Prostate gland (tissue), 2 donors: Measurements from ENCODE around the gene LRCH4.

Source experiments
- CTCF ChIP-seq, 4 experiments: fragments of 200-600 bp in 2 of 4; fragments of 450-650 bp in 2 of 4; sonication (generic) in 2 of 4; IDR thresholded peaks; 1 replicate in 3 of 4; 2 replicates in 1 of 4; pipeline ENCODE4 v1.5.1; 2016 to 2019; ENCODE audit warnings: antibody characterized with exemption in 4 of 4, mild to moderate bottlenecking in 2 of 4, moderate library complexity in 2 of 4
- POLR2A ChIP-seq: fragments of 450-650 bp; IDR thresholded peaks from one replicate; pipeline ENCODE4 v1.6.1; 2016; ENCODE audit warnings: antibody characterized with exemption, mild to moderate bottlenecking

GRCh38 chr7:100607111-100607510 is 21.2 kb upstream of the LRCH4 start:
- no peak for TF ChIP-seq CTCF (IDR thresholded peaks at IDR 0.05)
- no peak for TF ChIP-seq POLR2A
